IMR-90 (cell line): ENCODE measurements around the gene FAT2. TPM values are rescaled to one million over a fixed set of nuclear protein-coding genes. Genes with fewer than 3 reads are reported as not detected.
"Not testable (repeated sequence)": the region's sequence is repeated elsewhere in the genome, so short reads cannot be mapped to it uniquely, and the experiment has no call there.

ENCODE experiments used
- ATAC-seq: fragments of 200-7000 bp; cut with Tn5 transposase; 2 replicates; pipeline ENCODE4 v1.9.1; 2020; ENCODE audit warnings: low read depth, mild to moderate bottlenecking, moderate library complexity
- BruUV-seq: library from RNA; stranded (reverse); fragments of 400-500 nt; replicated peaks from 2 replicates; lab custom pipeline; 2021; lab: Mats Ljungman, UMichigan
- CTCF ChIA-PET: fragments of 300-600 bp; formaldehyde crosslinking; extraction: SDS; loops from one replicate; lab custom pipeline; 2021; ENCODE audit warnings: antibody characterized with exemption; lab: Yijun Ruan, JAX
- POLR2A ChIA-PET: fragments of 300-600 bp; sonication (Branson Sonifier 250); formaldehyde crosslinking; loops from one replicate; lab custom pipeline; 2022; ENCODE audit warnings: antibody characterized with exemption; ENCODE audit not compliant: unreplicated experiment; lab: Charles Lee
- DNase-seq: peaks from one replicate; pipeline ENCODE4 v3.0.0; 2013
- H2AFZ ChIP-seq: replicated peaks from 2 replicates; pipeline ENCODE3; 2013; ENCODE audit warnings: low read length, mild to moderate bottlenecking; ENCODE audit not compliant: poor library complexity
- H2AK5ac ChIP-seq: 2 replicates; pipeline ENCODE4 v1.6.1; 2013; ENCODE audit warnings: low read depth, low read length, inconsistent platforms
- H2AK9ac ChIP-seq: replicated peaks from 2 replicates; pipeline ENCODE3; 2013; ENCODE audit warnings: mild to moderate bottlenecking, low read depth, low read length, moderate library complexity; ENCODE audit not compliant: poor library complexity
- H2BK120ac ChIP-seq: 2 replicates; pipeline ENCODE4 v1.6.1; 2013; ENCODE audit warnings: low read depth, low read length, inconsistent platforms
- H2BK15ac ChIP-seq: 3 replicates; pipeline ENCODE4 v1.6.1; 2013; ENCODE audit warnings: low read depth, low read length, inconsistent platforms
- H2BK20ac ChIP-seq: 2 replicates; pipeline ENCODE4 v1.6.1; 2013; ENCODE audit warnings: low read depth, mild to moderate bottlenecking, inconsistent platforms, low read length, moderate library complexity
- H2BK5ac ChIP-seq: 2 replicates; pipeline ENCODE4 v1.6.1; 2013; ENCODE audit warnings: mild to moderate bottlenecking, low read depth, low read length, inconsistent platforms; ENCODE audit not compliant: poor library complexity, severe bottlenecking
- H3K14ac ChIP-seq: replicated peaks from 2 replicates; pipeline ENCODE4 v1.6.1; 2013; ENCODE audit warnings: low read depth, low read length, inconsistent platforms
- H3K18ac ChIP-seq: 2 replicates; pipeline ENCODE4 v1.6.1; 2013; ENCODE audit warnings: low read depth, low read length, control low read depth
- H3K23ac ChIP-seq: 2 replicates; pipeline ENCODE4 v1.6.1; 2013; ENCODE audit warnings: low read depth, low read length, inconsistent platforms
- H3K27ac ChIP-seq: 2 replicates; pipeline ENCODE4 v1.5.1; 2013; ENCODE audit warnings: mild to moderate bottlenecking, control low read depth, low read length; ENCODE audit not compliant: insufficient read depth
- H3K27me3 ChIP-seq: 2 replicates; pipeline ENCODE4 v1.6.1; 2013; ENCODE audit warnings: low read length; ENCODE audit not compliant: control insufficient read depth, insufficient read depth
- H3K36me3 ChIP-seq: 2 replicates; pipeline ENCODE4 v1.6.1; 2013; ENCODE audit warnings: low read length, mixed read lengths; ENCODE audit not compliant: control insufficient read depth, insufficient read depth
- H3K4ac ChIP-seq: 2 replicates; pipeline ENCODE4 v1.6.1; 2013; ENCODE audit warnings: low read depth, low read length, inconsistent platforms
- H3K4me1 ChIP-seq: 2 replicates; pipeline ENCODE4 v1.6.1; 2013; ENCODE audit warnings: low read length, mixed read lengths; ENCODE audit not compliant: control insufficient read depth, insufficient read depth
- H3K4me2 ChIP-seq: 2 replicates; pipeline ENCODE4 v1.6.1; 2013; ENCODE audit warnings: low read depth, mild to moderate bottlenecking, control low read depth, low read length, moderate library complexity
- H3K4me3 ChIP-seq: 2 replicates; pipeline ENCODE4 v1.5.1; 2013; ENCODE audit warnings: low read depth, mild to moderate bottlenecking, control low read depth, low read length, moderate library complexity; ENCODE audit not compliant: insufficient read depth
- H3K56ac ChIP-seq: 2 replicates; pipeline ENCODE4 v1.6.1; 2013; ENCODE audit warnings: low read length, inconsistent platforms; ENCODE audit not compliant: insufficient read depth; ENCODE audit errors: extremely low read depth
- H3K79me1 ChIP-seq, 2 experiments: 2 replicates each; pipeline ENCODE4 v1.6.1; 2013; ENCODE audit warnings: low read length in 2 of 2, inconsistent platforms in 1 of 2, low read depth in 1 of 2
- H3K9ac ChIP-seq: 2 replicates; pipeline ENCODE4 v1.6.1; 2013; ENCODE audit warnings: low read depth, low read length, control low read depth
- H3K9me1 ChIP-seq: 2 replicates; pipeline ENCODE4 v1.6.1; 2013; ENCODE audit warnings: low read length, inconsistent platforms; ENCODE audit not compliant: insufficient read depth
- H3K9me3 ChIP-seq: 2 replicates; pipeline ENCODE4 v1.6.1; 2013; ENCODE audit warnings: low read length; ENCODE audit not compliant: control insufficient read depth, insufficient read depth
- H4K20me1 ChIP-seq: 2 replicates; pipeline ENCODE4 v1.6.1; 2013; ENCODE audit warnings: low read length, inconsistent platforms; ENCODE audit not compliant: insufficient read depth
- H4K5ac ChIP-seq: 2 replicates; pipeline ENCODE4 v1.6.1; 2013; ENCODE audit warnings: mild to moderate bottlenecking, low read depth, low read length, control low read depth
- H4K8ac ChIP-seq, 2 experiments: 2 replicates each; pipeline ENCODE4 v1.6.1; 2013; ENCODE audit warnings: low read depth in 2 of 2, low read length in 2 of 2, control low read depth in 1 of 2, inconsistent platforms in 1 of 2
- H4K91ac ChIP-seq: 2 replicates; pipeline ENCODE4 v1.6.1; 2013; ENCODE audit warnings: low read depth, low read length, inconsistent platforms; ENCODE audit not compliant: insufficient read depth
- CEBPB ChIP-seq: IDR thresholded peaks from 2 replicates; pipeline ENCODE4 v1.6.1; 2012; ENCODE audit warnings: low read depth, low read length, improper control_type of control experiment
- FOS ChIP-seq: fragments of 150-350 bp; IDR thresholded peaks from 2 replicates; pipeline ENCODE4 v1.6.1; 2016; ENCODE audit warnings: low read depth, low read length
- MAZ ChIP-seq: IDR thresholded peaks from 2 replicates; pipeline ENCODE4 v1.6.1; 2012; ENCODE audit warnings: low read depth, mild to moderate bottlenecking, low read length, improper control_type of control experiment, moderate library complexity, borderline replicate concordance
- MXI1 ChIP-seq: IDR thresholded peaks from 2 replicates; pipeline ENCODE4 v1.6.1; 2012; ENCODE audit warnings: low read depth, mild to moderate bottlenecking, low read length, moderate library complexity, borderline replicate concordance
- POLR2A ChIP-seq: IDR thresholded peaks from 2 replicates; pipeline ENCODE4 v1.6.1; 2012; ENCODE audit warnings: mild to moderate bottlenecking, low read depth, low read length
- RAD21 ChIP-seq: IDR thresholded peaks from 2 replicates; pipeline ENCODE4 v1.6.1; 2012; ENCODE audit warnings: low read length, improper control_type of control experiment
- WGBS, 2 experiments: methylation state at CpG; one replicate each; pipeline versions ENCODE4 v1.1.5 to v1.1.7; 2013; ENCODE audit warnings: missing lambda C conversion rate in 2 of 2; ENCODE audit not compliant: insufficient read length in 1 of 2; ENCODE audit errors: extremely low coverage in 2 of 2; 5-methylcytosine and 5-hydroxymethylcytosine counted together
- dilution Hi-C: fragments of 300-500 bp; cut with HindIII; formaldehyde crosslinking; loops from one replicate; pipeline ENCODE4 v1.14.3; 2018; ENCODE audit warnings: low sequenced_read_pairs; ENCODE audit not compliant: unreplicated experiment
- in situ Hi-C: fragments of 300-500 bp; cut with MboI; formaldehyde crosslinking; loops from 3 replicates; pipeline ENCODE4 v1.14.3; 2019; ENCODE audit warnings: low sequenced_read_pairs, inconsistent platforms, mixed read lengths
- intact Hi-C: fragments of 100-400 bp; cut with micrococcal nuclease; formaldehyde crosslinking; loops from 2 replicates; pipeline ENCODE4 v1.10.0; 2022
- polyA plus RNA-seq, 3 experiments: library from polyadenylated mRNA; depleted of rRNA; stranded (reverse); fragments of >200 nt; gene quantifications; 2 replicates each; pipeline ENCODE4 v1.2.3, GENCODE V29; 2012; ENCODE audit warnings: low replicate concordance in 1 of 3
- total RNA-seq: library from RNA; depleted of rRNA; stranded (reverse); fragments of >200 nt; gene quantifications from 2 replicates; pipeline ENCODE4 v1.2.3, GENCODE V29; 2012
- TF ChIP-seq, protein P1 (sequence below): fragments of 150-350 bp; IDR thresholded peaks from 2 replicates; pipeline ENCODE4 v1.6.1; 2016; ENCODE audit warnings: low read depth, mild to moderate bottlenecking, low read length, moderate library complexity, borderline replicate concordance
- TF ChIP-seq, protein P2 (sequence below): fragments of 150-350 bp; IDR thresholded peaks from 2 replicates; pipeline ENCODE4 v1.6.1; 2017; ENCODE audit warnings: mild to moderate bottlenecking, antibody characterized with exemption, low read length, low read depth

FAT2 gene
- total and polyA plus RNA-seq, 2 of the 4 experiments (the other 2 are of a cell fraction), result under 0.01 to 0.03 TPM

DNA sequence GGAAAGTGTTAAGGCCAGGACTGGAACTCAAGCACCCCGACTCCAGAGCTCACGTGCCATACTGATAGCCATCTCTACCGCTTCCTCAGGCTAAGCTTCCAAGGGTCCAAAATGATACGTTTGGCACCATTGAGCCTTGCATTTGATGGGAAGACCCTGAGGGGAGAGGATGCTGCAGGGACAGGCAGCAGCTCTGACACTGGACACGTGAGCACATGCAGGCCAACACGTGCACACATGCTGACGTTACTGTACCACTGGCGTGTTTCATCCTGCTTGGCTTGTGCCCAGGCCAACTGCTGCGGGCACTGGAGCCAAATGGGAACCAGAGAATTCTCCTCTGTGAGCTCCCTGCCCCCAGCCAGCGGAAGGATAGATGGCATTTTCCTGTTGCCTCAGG, 5.2 kb downstream of the FAT2 start:
- H2BK15ac ChIP-seq, result no peak overlapping the region
- no peak overlapping the region for H3K4me2 ChIP-seq
- peaks cover 14% of the 10 kb centered on the region; the same call in 1 of the 2 replicates for H3K27me3 ChIP-seq
- WGBS, 2 experiments, result 62% methylated on average over 7 of the region's 10 CpGs; no CpG with 5 or more reads in 1 of the 2 experiments
- no peak overlapping the region for H2BK5ac ChIP-seq
- dilution Hi-C loops, result no loop called here
- H2AFZ ChIP-seq, result peak overlapping the region; percentile 51
- no peaks in the 10 kb centered on the region for H3K36me3 ChIP-seq
- in situ Hi-C loops, result no loop called here
- TF ChIP-seq POLR2A (no peak), MXI1 (no peak), MAZ (no peak), CEBPB (no peak), FOS (no peak), RAD21 (no peak)
- TF ChIP-seq, protein P1, sequence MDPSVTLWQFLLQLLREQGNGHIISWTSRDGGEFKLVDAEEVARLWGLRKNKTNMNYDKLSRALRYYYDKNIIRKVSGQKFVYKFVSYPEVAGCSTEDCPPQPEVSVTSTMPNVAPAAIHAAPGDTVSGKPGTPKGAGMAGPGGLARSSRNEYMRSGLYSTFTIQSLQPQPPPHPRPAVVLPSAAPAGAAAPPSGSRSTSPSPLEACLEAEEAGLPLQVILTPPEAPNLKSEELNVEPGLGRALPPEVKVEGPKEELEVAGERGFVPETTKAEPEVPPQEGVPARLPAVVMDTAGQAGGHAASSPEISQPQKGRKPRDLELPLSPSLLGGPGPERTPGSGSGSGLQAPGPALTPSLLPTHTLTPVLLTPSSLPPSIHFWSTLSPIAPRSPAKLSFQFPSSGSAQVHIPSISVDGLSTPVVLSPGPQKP, result no peak
- TF ChIP-seq, protein P2, sequence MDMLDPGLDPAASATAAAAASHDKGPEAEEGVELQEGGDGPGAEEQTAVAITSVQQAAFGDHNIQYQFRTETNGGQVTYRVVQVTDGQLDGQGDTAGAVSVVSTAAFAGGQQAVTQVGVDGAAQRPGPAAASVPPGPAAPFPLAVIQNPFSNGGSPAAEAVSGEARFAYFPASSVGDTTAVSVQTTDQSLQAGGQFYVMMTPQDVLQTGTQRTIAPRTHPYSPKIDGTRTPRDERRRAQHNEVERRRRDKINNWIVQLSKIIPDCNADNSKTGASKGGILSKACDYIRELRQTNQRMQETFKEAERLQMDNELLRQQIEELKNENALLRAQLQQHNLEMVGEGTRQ, result no peak
- H3K4me3 ChIP-seq, result no peak overlapping the region
- H3K56ac ChIP-seq, result no peak overlapping the region
- no peaks in the 10 kb centered on the region for H3K9me1 ChIP-seq
- ATAC-seq (no peak), DNase-seq (no peak)
- H3K18ac ChIP-seq, result no peak overlapping the region
- H4K20me1 ChIP-seq, result no peaks in the 10 kb centered on the region
- no peaks in the 10 kb centered on the region for H3K79me1 ChIP-seq
- H2AK9ac ChIP-seq, result no peak overlapping the region
- no peak overlapping the region for H3K27ac ChIP-seq
- intact Hi-C loops, result no loop called here
- H3K4ac ChIP-seq, result no peak overlapping the region
- ChIA-PET CTCF (no interaction called here), POLR2A (no interaction called here)
- no peaks in the 10 kb centered on the region for H3K4me1 ChIP-seq
- H3K9me3 ChIP-seq, result no peaks in the 10 kb centered on the region
- no TSS peak for BruUV-seq
- no peak overlapping the region for H4K5ac ChIP-seq
- no peak overlapping the region for H3K14ac ChIP-seq
- no peak overlapping the region for H3K23ac ChIP-seq
- no peak overlapping the region for H2AK5ac ChIP-seq
- no peak overlapping the region for H4K91ac ChIP-seq
- H4K8ac ChIP-seq, result no peak overlapping the region
- H3K9ac ChIP-seq, result no peak overlapping the region
- no peak overlapping the region for H2BK20ac ChIP-seq
- H2BK120ac ChIP-seq, result no peak overlapping the region

DNA sequence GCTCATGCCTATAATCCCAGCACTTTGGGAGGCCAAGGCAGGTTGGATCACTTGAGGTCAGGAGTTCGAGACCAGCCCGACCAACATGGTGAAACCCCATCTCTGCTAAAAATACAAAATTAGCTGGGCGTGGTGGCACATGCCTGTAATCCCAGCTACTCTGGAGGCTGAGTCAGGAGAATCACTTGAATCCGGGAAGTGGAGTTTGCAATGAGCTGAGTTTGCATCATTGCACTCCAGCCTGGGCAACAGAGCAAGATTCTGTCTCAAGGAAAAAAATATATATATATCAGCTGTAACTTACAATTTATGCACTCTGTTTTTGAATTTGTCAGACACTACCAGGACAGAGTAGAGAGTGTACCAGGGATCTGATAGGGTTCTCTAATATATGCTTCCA, 5.8 kb downstream of the FAT2 start:
- CTCF ChIA-PET, H4K5ac ChIP-seq, H2AK9ac ChIP-seq, ATAC-seq, H2BK15ac ChIP-seq, H3K4ac ChIP-seq, H3K18ac ChIP-seq, H2BK120ac ChIP-seq, H4K8ac ChIP-seq, H3K9me3 ChIP-seq, H3K4me1 ChIP-seq, H2BK20ac ChIP-seq, H3K9me1 ChIP-seq, POLR2A ChIA-PET, H4K91ac ChIP-seq, BruUV-seq, H2BK5ac ChIP-seq, H3K4me3 ChIP-seq, H4K20me1 ChIP-seq, H2AFZ ChIP-seq, H3K79me1 ChIP-seq, H3K27ac ChIP-seq, dilution Hi-C loops, H3K23ac ChIP-seq, H3K4me2 ChIP-seq, H3K9ac ChIP-seq, DNase-seq, H3K36me3 ChIP-seq, H3K56ac ChIP-seq, H3K14ac ChIP-seq, in situ Hi-C loops, H2AK5ac ChIP-seq, intact Hi-C loops: not testable (repeated sequence)
- no CpG with 5 or more reads among the region's 4 CpGs for WGBS, 2 experiments
- H3K27me3 ChIP-seq, result peaks cover 14% of the 10 kb centered on the region; the same call in 1 of the 2 replicates
